ENCODE measurements around the gene STK11.

DNA sequence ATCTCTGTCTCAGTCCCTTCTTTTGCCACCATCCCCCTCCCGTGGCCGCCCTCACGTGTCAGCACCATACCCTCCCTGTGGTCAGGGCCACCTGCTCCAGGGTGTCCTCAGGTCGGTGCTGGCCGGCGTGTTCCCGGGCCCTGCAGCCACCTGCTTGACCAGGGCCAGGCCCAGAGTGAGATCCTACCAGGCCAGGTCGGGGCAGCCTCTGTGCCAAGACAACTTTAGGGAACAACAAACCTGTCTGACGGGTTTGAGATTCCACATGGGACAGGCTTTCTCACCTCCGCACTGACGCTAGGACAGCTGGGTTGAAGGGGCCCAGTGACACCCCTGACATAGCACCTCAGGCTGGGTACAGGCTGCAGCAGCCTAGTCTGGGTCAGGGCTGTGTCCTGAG is 24.0 kb upstream of the STK11 start:
- TF ChIP-seq, protein P1, sequence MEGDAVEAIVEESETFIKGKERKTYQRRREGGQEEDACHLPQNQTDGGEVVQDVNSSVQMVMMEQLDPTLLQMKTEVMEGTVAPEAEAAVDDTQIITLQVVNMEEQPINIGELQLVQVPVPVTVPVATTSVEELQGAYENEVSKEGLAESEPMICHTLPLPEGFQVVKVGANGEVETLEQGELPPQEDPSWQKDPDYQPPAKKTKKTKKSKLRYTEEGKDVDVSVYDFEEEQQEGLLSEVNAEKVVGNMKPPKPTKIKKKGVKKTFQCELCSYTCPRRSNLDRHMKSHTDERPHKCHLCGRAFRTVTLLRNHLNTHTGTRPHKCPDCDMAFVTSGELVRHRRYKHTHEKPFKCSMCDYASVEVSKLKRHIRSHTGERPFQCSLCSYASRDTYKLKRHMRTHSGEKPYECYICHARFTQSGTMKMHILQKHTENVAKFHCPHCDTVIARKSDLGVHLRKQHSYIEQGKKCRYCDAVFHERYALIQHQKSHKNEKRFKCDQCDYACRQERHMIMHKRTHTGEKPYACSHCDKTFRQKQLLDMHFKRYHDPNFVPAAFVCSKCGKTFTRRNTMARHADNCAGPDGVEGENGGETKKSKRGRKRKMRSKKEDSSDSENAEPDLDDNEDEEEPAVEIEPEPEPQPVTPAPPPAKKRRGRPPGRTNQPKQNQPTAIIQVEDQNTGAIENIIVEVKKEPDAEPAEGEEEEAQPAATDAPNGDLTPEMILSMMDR (IDR thresholded peaks at IDR 0.05): no peak
- TF ChIP-seq MAFK (IDR thresholded peaks at IDR 0.05; ENCODE audit: partially characterized antibody) (no peak), PHF8 (IDR thresholded peaks at IDR 0.05; ENCODE audit: borderline replicate concordance, low read depth) (no peak), POLR2AphosphoS2 (conservative IDR thresholded peaks at IDR 0.05; ENCODE audit: low read length) (no peak), POLR2A (IDR thresholded peaks at IDR 0.05; ENCODE audit: low read length) (no peak)
- TF ChIP-seq, protein P2, sequence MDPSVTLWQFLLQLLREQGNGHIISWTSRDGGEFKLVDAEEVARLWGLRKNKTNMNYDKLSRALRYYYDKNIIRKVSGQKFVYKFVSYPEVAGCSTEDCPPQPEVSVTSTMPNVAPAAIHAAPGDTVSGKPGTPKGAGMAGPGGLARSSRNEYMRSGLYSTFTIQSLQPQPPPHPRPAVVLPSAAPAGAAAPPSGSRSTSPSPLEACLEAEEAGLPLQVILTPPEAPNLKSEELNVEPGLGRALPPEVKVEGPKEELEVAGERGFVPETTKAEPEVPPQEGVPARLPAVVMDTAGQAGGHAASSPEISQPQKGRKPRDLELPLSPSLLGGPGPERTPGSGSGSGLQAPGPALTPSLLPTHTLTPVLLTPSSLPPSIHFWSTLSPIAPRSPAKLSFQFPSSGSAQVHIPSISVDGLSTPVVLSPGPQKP (IDR thresholded peaks at IDR 0.05; ENCODE audit: low read depth, low read length): no peak
